OCI-LY7 (cell line): ENCODE measurements around the gene UBXN2A.
"Not testable (repeated sequence)": the region's sequence is repeated elsewhere in the genome, so short reads cannot be mapped to it uniquely, and the experiment has no call there.

Experiments
- CTCF ChIP-seq: fragments of 200-600 bp; sonication (generic); conservative IDR thresholded peaks from 2 replicates; pipeline ENCODE4 v1.5.1; 2014; ENCODE audit warnings: mild to moderate bottlenecking, antibody characterized with exemption, low read length, moderate library complexity, mixed read lengths
- EZH2phosphoT487 ChIP-seq: fragments of 200-600 bp; sonication (generic); IDR thresholded peaks from 2 replicates; pipeline ENCODE4 v1.6.1; 2018; ENCODE audit warnings: low read depth, borderline replicate concordance, mild to moderate bottlenecking, mixed run types, antibody characterized with exemption, low read length, moderate library complexity, mixed read lengths

GRCh38 chr2:23952558-23952957 is 12.3 kb downstream of the UBXN2A start:
- not testable (repeated sequence) for TF ChIP-seq CTCF, EZH2phosphoT487
